K562 (cell line): ENCODE measurements around the gene ALG8. TPM values are rescaled to one million over a fixed set of nuclear protein-coding genes. Genes with fewer than 3 reads are reported as not detected.
A peak's percentile ranks its signal among the peaks of the same experiment; 100 is the strongest.
"Not testable (repeated sequence)": the region's sequence is repeated elsewhere in the genome, so short reads cannot be mapped to it uniquely, and the experiment has no call there.

Source experiments
- ATAC-seq: fragments of 200-7000 bp; cut with Tn5 transposase; 3 replicates; pipeline ENCODE4 v1.9.1; 2020; ENCODE audit warnings: moderate library complexity
- BruUV-seq: library from RNA; stranded (reverse); fragments of 400-500 nt; replicated peaks from 2 replicates; lab custom pipeline; 2021; lab: Mats Ljungman, UMichigan
- CTCF ChIA-PET: fragments of 300-600 bp; formaldehyde crosslinking; extraction: SDS; loops from one replicate; lab custom pipeline; 2021; ENCODE audit warnings: low intra/inter-chr PET ratio; lab: Yijun Ruan, JAX
- POLR2A ChIA-PET: fragments of 300-600, 350-650 bp; sonication (Branson Sonifier 250); formaldehyde crosslinking; extraction: SDS; loops from one replicate; lab custom pipeline; 2021; ENCODE audit warnings: antibody characterized with exemption, inconsistent platforms; lab: Yijun Ruan, JAX
- DNase-seq, 4 experiments: peaks; one replicate each; pipeline versions ENCODE4 v3.0.0 to v3.0.0-alpha.2; 2011 to 2018; ENCODE audit warnings: low spot score in 3 of 4, mixed read lengths in 3 of 4; ENCODE audit errors: extremely low read depth in 1 of 4
- FAIRE-seq: peaks from 2 replicates; lab custom pipeline; 2011; peaks lifted over from hg19 to GRCh38; lab: Jason Lieb, UNC
- H2AFZ ChIP-seq: 2 replicates; pipeline ENCODE4 v1.6.0; 2011; ENCODE audit warnings: low read depth, low read length, control low read depth, inconsistent platforms
- H3K27ac ChIP-seq: fragments of 200-600 bp; 3 replicates; pipeline ENCODE4 v1.8.0; 2011; ENCODE audit warnings: low read depth, mild to moderate bottlenecking, control low read depth, inconsistent platforms, low read length, moderate library complexity, mixed read lengths; ENCODE audit errors: extremely low read depth
- H3K27me3 ChIP-seq, 2 experiments: fragments of 300-600 bp in 1 of 2; 2 replicates in 1 of 2; 3 replicates in 1 of 2; pipeline versions ENCODE4 v1.6.0 to v1.8.0; 2011; ENCODE audit warnings: inconsistent platforms in 2 of 2, low read length in 2 of 2, mild to moderate bottlenecking in 1 of 2, mixed read lengths in 1 of 2, moderate library complexity in 1 of 2; ENCODE audit not compliant: control insufficient read depth in 2 of 2, insufficient read depth in 2 of 2
- H3K36me3 ChIP-seq: fragments of 300-600 bp; 3 replicates; pipeline ENCODE4 v1.8.0; 2011; ENCODE audit warnings: mild to moderate bottlenecking, low read length, inconsistent platforms; ENCODE audit not compliant: control insufficient read depth, insufficient read depth
- H3K4me1 ChIP-seq, 2 experiments: fragments of 200-600 bp in 1 of 2; replicated peaks in 1 of 2; 2 replicates in 1 of 2; 3 replicates in 1 of 2; pipeline versions ENCODE4 v1.5.1 to v1.8.0; 2011; ENCODE audit warnings: inconsistent platforms in 2 of 2, low read length in 2 of 2, mild to moderate bottlenecking in 1 of 2, mixed read lengths in 1 of 2, moderate library complexity in 1 of 2; ENCODE audit not compliant: control insufficient read depth in 2 of 2, insufficient read depth in 2 of 2
- H3K4me2 ChIP-seq: 2 replicates; pipeline ENCODE4 v1.6.1; 2011; ENCODE audit warnings: low read length, control low read depth, inconsistent platforms, mixed read lengths; ENCODE audit not compliant: insufficient read depth
- H3K4me3 ChIP-seq: fragments of 200-600 bp; sonication (generic), shearing (Covaris generic); 2 replicates; pipeline ENCODE4 v1.5.1; 2016; ENCODE audit warnings: control low read depth, inconsistent platforms
- H3K79me2 ChIP-seq: fragments of 200-600 bp; 3 replicates; pipeline ENCODE4 v1.8.0; 2011; ENCODE audit warnings: low read length, inconsistent platforms; ENCODE audit not compliant: control insufficient read depth, insufficient read depth
- H3K9ac ChIP-seq, 2 experiments: 2 replicates each; pipeline versions ENCODE4 v1.6.0 to v1.6.1; 2011; ENCODE audit warnings: low read depth in 2 of 2, low read length in 2 of 2, control low read depth in 1 of 2, inconsistent platforms in 1 of 2, mild to moderate bottlenecking in 1 of 2, mixed read lengths in 1 of 2; ENCODE audit not compliant: insufficient read depth in 1 of 2
- H3K9me1 ChIP-seq: one replicate; pipeline ENCODE4 v1.6.0; 2011; ENCODE audit warnings: inconsistent platforms, mild to moderate bottlenecking, low read length, moderate library complexity; ENCODE audit not compliant: control insufficient read depth, insufficient read depth
- H3K9me3 ChIP-seq: replicated peaks from 2 replicates; pipeline ENCODE4 v1.5.1; 2011; ENCODE audit warnings: low read depth, low read length, inconsistent platforms; ENCODE audit not compliant: control insufficient read depth, insufficient read depth
- H4K20me1 ChIP-seq: replicated peaks from 2 replicates; pipeline ENCODE4 v1.6.1; 2011; ENCODE audit warnings: low read length, inconsistent platforms, mixed read lengths; ENCODE audit not compliant: control insufficient read depth, insufficient read depth
- CBFA2T2 ChIP-seq: fragments of 450-650 bp; conservative IDR thresholded peaks from 2 replicates; pipeline ENCODE4 v1.6.1; 2017; ENCODE audit warnings: mild to moderate bottlenecking
- CBFA2T3 ChIP-seq: fragments of 450-650 bp; IDR thresholded peaks from 2 replicates; pipeline ENCODE4 v1.6.1; 2017
- CBX5 ChIP-seq: IDR thresholded peaks from 2 replicates; pipeline ENCODE4 v1.6.1; 2014; ENCODE audit warnings: low read depth, borderline replicate concordance
- DMBX1 ChIP-seq: fragments of 250-450 bp; sonication (Bioruptor Pico); IDR thresholded peaks from 2 replicates; pipeline ENCODE4 v1.8.0; 2022; ENCODE audit warnings: inconsistent platforms, mild to moderate bottlenecking, moderate library complexity, borderline replicate concordance
- EHMT2 ChIP-seq: fragments of 450-650 bp; IDR thresholded peaks from 2 replicates; pipeline ENCODE4 v1.6.1; 2018; ENCODE audit warnings: antibody characterized with exemption
- NFE2 ChIP-seq: IDR thresholded peaks from 2 replicates; pipeline ENCODE4 v1.6.1; 2014; ENCODE audit warnings: antibody characterized with exemption, low read depth
- RAD21 ChIP-seq, 2 experiments: fragments of 250-450 bp in 1 of 2; fragments of 450-650 bp in 1 of 2; sonication (Bioruptor Pico) in 1 of 2; formaldehyde crosslinking in 1 of 2; IDR thresholded peaks in 1 of 2; conservative IDR thresholded peaks in 1 of 2; 2 replicates each; pipeline versions ENCODE4 v1.4.0 to v1.8.0; 2020 to 2022; ENCODE audit warnings: mild to moderate bottlenecking in 2 of 2, moderate library complexity in 1 of 2
- SOX6 ChIP-seq: fragments of 450-650 bp; IDR thresholded peaks from 2 replicates; pipeline ENCODE4 v1.6.1; 2014; ENCODE audit warnings: mild to moderate bottlenecking
- TCF3 ChIP-seq: sonication (generic); formaldehyde crosslinking; IDR thresholded peaks from 2 replicates; pipeline ENCODE4 v1.4.0; 2020; ENCODE audit warnings: mild to moderate bottlenecking, missing genetic modification reagents
- WGBS: fragments of 100-300 bp; shearing (Covaris generic); methylation state at CpG from one replicate; pipeline ENCODE4 v1.1.6; 2016; ENCODE audit warnings: low coverage, mixed read lengths; ENCODE audit not compliant: insufficient coverage; ENCODE audit errors: missing lambda C conversion rate; 5-methylcytosine and 5-hydroxymethylcytosine counted together
- in situ Hi-C: fragments of 300-500 bp; cut with MboI; formaldehyde crosslinking; loops from 4 replicates; pipeline ENCODE4 v1.15.0; 2018; ENCODE audit warnings: inconsistent platforms, mixed read lengths
- intact Hi-C: fragments of 100-400 bp; cut with micrococcal nuclease; formaldehyde crosslinking; loops from 2 replicates; pipeline ENCODE4 v1.14.2; 2022
- polyA plus RNA-seq, 8 experiments: library from polyadenylated mRNA; depleted of rRNA in 4 of 8; stranded (reverse) in 5 of 8; unstranded in 3 of 8; fragments of >200 nt; fragmentation: Nextera tagmentation in 2 of 8; fragmentation: Illumina TruSeq in 1 of 8; extraction: Ambion mirVana in 2 of 8; extraction: Trizol in 1 of 8; gene quantifications; 2 replicates each; pipeline versions ENCODE4 v1.2.1 to v1.2.3, GENCODE V29; 2011 to 2014; ENCODE audit warnings: inconsistent platforms in 1 of 8, missing spikeins in 1 of 8
- total RNA-seq, 7 experiments: library from RNA; depleted of rRNA in 6 of 7; stranded (reverse); fragments of >200 nt in 6 of 7; fragmentation: Illumina TruSeq in 2 of 7; extraction: Trizol in 2 of 7; gene quantifications; 2 replicates each; pipeline versions ENCODE4 v1.2.1 to v1.2.3, GENCODE V29; 2011 to 2021; ENCODE audit warnings: low replicate concordance in 1 of 7

Gene ALG8
- total and polyA plus RNA-seq, 9 of the 15 experiments (the other 6 are each of a cell fraction or from before 2014, with no cell fraction given), result 59.3 to 189 (median 106) TPM

DNA sequence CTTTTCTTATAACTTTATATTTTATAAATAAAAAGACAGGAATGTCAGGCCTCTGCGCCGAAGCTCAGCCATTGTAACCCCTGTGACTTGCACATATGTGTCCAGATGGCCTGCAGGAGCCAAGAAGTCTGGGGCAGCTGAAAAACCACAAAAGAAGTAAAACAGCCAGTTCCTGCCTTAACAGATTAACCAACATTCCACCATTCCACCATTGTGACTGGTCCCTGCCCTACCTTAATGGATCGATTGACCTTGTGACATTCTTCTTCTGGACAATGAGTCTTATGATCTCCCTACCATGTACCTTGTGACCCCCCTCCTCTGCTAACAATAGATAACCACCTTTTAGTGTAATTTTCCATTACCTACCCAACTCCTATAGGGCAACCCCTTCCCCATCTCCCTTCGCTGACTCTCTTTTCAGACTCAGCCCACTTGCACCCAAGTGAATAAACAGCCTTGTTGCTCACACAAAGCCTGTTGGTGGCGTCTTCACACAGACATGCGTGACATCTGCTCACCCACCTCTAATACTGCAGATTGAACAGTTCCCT lies 52.8 kb downstream of the ALG8 start:
- TF ChIP-seq NFE2 (peak; percentile 7; the same call in 1 of the 2 replicates), DMBX1 (CRISPR knock-in tag) (peak; percentile 32; the same call in 1 of the 2 replicates), CBFA2T3 (peak; percentile 25; the same call in 1 of the 2 replicates), SOX6 (peak; percentile 23; the same call in 1 of the 2 replicates), CBFA2T2 (0 out of 2 replicates have a peak, but pooled peaks have one; percentile 18), CBX5 (0 out of 2 replicates have a peak, but pooled peaks have one; percentile 51), TCF3 (CRISPR knock-in tag) (0 out of 2 replicates have a peak, but pooled peaks have one; percentile 16), EHMT2 (peak; percentile 42; the same call in 1 of the 2 replicates), RAD21 (CRISPR knock-in tag; conservative IDR thresholded peaks at IDR 0.05 in 1 of 2, IDR thresholded peaks at IDR 0.05 in 1 of 2) (0 out of 4 replicates have a peak, but pooled peaks of 1 of the 2 experiments have one; percentile 4)
- TF ChIP-seq, all 486 proteins: peak for 9; not testable (repeated sequence) for 477
- POLR2A ChIA-PET, result interaction anchor here (2.0 kb wide), 1 partner anchor 9 kb away, joined by 8 read pairs; no protein-coding TSS in a partner anchor
- H3K9ac ChIP-seq, H3K4me2 ChIP-seq, H3K4me3 ChIP-seq, H3K27ac ChIP-seq, FAIRE-seq, H3K27me3 ChIP-seq, H3K9me3 ChIP-seq, CTCF ChIA-PET, H3K36me3 ChIP-seq, in situ Hi-C loops, H3K4me1 ChIP-seq, ATAC-seq, BruUV-seq, H3K79me2 ChIP-seq, H3K9me1 ChIP-seq, DNase-seq, H4K20me1 ChIP-seq: not testable (repeated sequence)
- intact Hi-C loops, result loop anchor here (10.0 kb wide), 1 partner anchor 208 kb away; no protein-coding TSS in a partner anchor
- WGBS, result 81% methylated on average over 6 of the region's 6 CpGs
- H2AFZ ChIP-seq, result peak overlapping the region; percentile 20; the same call in 1 of the 2 replicates
